OCI-LY3 (cell line): Measurements from ENCODE around the gene ZNF260.

ENCODE experiments used
- H2AFZ ChIP-seq: fragments of 200-600, 300-600 bp; shearing (Covaris generic); 2 replicates; pipeline ENCODE4 v1.6.0; 2014; ENCODE audit warnings: antibody characterized with exemption, low read depth, low read length
- H3K27ac ChIP-seq: fragments of 200-600, 300-600 bp; sonication (generic); 2 replicates; pipeline ENCODE4 v1.5.1; 2014; ENCODE audit warnings: mild to moderate bottlenecking, low read length, moderate library complexity, mixed read lengths
- H3K27me3 ChIP-seq: fragments of 200-600, 300-600 bp; sonication (generic); 2 replicates; pipeline ENCODE4 v1.6.1; 2014; ENCODE audit warnings: low read depth, low read length, mixed read lengths
- H3K36me3 ChIP-seq: fragments of 200-600, 300-600 bp; sonication (generic); replicated peaks from 2 replicates; pipeline ENCODE3; 2014; ENCODE audit warnings: low read depth, low read length, mixed read lengths
- H3K4me1 ChIP-seq: fragments of 300-600, 200-600 bp; sonication (generic); 2 replicates; pipeline ENCODE4 v1.6.1; 2014; ENCODE audit warnings: low read length, mixed read lengths
- H3K4me2 ChIP-seq: fragments of 200-600, 300-600 bp; sonication (generic); 2 replicates; pipeline ENCODE4 v1.6.1; 2014; ENCODE audit warnings: low read length, mixed read lengths
- H3K4me3 ChIP-seq: fragments of 300-600, 200-600 bp; sonication (generic); 2 replicates; pipeline ENCODE4 v1.5.1; 2014; ENCODE audit warnings: antibody characterized with exemption, mild to moderate bottlenecking, low read length, moderate library complexity
- H3K79me2 ChIP-seq: fragments of 300-600, 200-600 bp; shearing (Covaris generic); 2 replicates; pipeline ENCODE4 v1.6.1; 2014; ENCODE audit warnings: mild to moderate bottlenecking, low read length, mixed read lengths
- H3K9ac ChIP-seq: fragments of 300-600, 200-600 bp; shearing (Covaris generic); 2 replicates; pipeline ENCODE4 v1.6.0; 2014; ENCODE audit warnings: mild to moderate bottlenecking, low read length, moderate library complexity
- H3K9me3 ChIP-seq: fragments of 200-600, 300-600 bp; shearing (Covaris generic); 2 replicates; pipeline ENCODE4 v1.6.1; 2014; ENCODE audit warnings: low read length, mixed read lengths; ENCODE audit not compliant: insufficient read depth
- H4K20me1 ChIP-seq: fragments of 200-600, 300-600 bp; sonication (generic); 2 replicates; pipeline ENCODE4 v1.6.1; 2016; ENCODE audit warnings: low read length, mixed read lengths; ENCODE audit not compliant: insufficient read depth
- CTCF ChIP-seq: fragments of 200-600, 300-600 bp; sonication (generic); IDR thresholded peaks from 2 replicates; pipeline ENCODE4 v1.5.1; 2014; ENCODE audit warnings: antibody characterized with exemption, low read length, low read depth
- EZH2phosphoT487 ChIP-seq: fragments of 200-600 bp; shearing (Covaris generic); IDR thresholded peaks from 2 replicates; pipeline ENCODE4 v1.6.1; 2018; ENCODE audit warnings: antibody characterized with exemption, mixed run types, low read depth

The ZNF260 gene

GRCh38 chr19:36526581-36526980, 1.5 kb downstream of the ZNF260 start:
- Histone ChIP-seq H3K36me3 (peaks cover 62% of the 10 kb centered on the region), H3K9ac (no peak overlapping the region), H3K27ac (no peak overlapping the region), H2AFZ (no peak overlapping the region), H3K27me3 (no peaks in the 10 kb centered on the region), H3K79me2 (peaks cover 69% of the 10 kb centered on the region), H4K20me1 (no peaks in the 10 kb centered on the region), H3K4me1 (peaks cover 16% of the 10 kb centered on the region), H3K4me3 (peak overlapping the region; percentile 81), H3K4me2 (peak overlapping the region; percentile 88), H3K9me3 (peaks cover 40% of the 10 kb centered on the region)
- no peak for TF ChIP-seq CTCF
- no peak for TF ChIP-seq EZH2phosphoT487

- Histone ChIP-seq H3K4me1 (peaks cover 16% of the 10 kb centered on the region), H3K4me3 (no peak overlapping the region), H3K9ac (no peak overlapping the region), H3K79me2 (peaks cover 80% of the 10 kb centered on the region), H4K20me1 (no peaks in the 10 kb centered on the region), H2AFZ (no peak overlapping the region), H3K4me2 (no peak overlapping the region), H3K27me3 (no peaks in the 10 kb centered on the region), H3K9me3 (peaks cover 39% of the 10 kb centered on the region), H3K36me3 (peaks cover 64% of the 10 kb centered on the region), H3K27ac (no peak overlapping the region)
- TF ChIP-seq EZH2phosphoT487 (no peak), CTCF (no peak)
Measured at GRCh38 chr19:36524617-36525016, 3.5 kb downstream of the ZNF260 start.

GRCh38 chr19:36514012-36514612, 14.0 kb downstream of the ZNF260 start:
- H3K4me1 ChIP-seq: no peaks in the 10 kb centered on the region
- H3K27me3 ChIP-seq: no peaks in the 10 kb centered on the region
- H3K27ac ChIP-seq: no peak overlapping the region
- H3K36me3 ChIP-seq: peaks cover 85% of the 10 kb centered on the region
- no peak overlapping the region for H3K4me3 ChIP-seq
- H3K79me2 ChIP-seq: peaks cover 20% of the 10 kb centered on the region
- no peak for TF ChIP-seq EZH2phosphoT487
- TF ChIP-seq CTCF: no peak
- H3K9ac ChIP-seq: no peak overlapping the region
- H3K4me2 ChIP-seq: no peak overlapping the region
- no peaks in the 10 kb centered on the region for H4K20me1 ChIP-seq
- H2AFZ ChIP-seq: no peak overlapping the region
- peaks cover 68% of the 10 kb centered on the region for H3K9me3 ChIP-seq

- H3K4me3 ChIP-seq: no peak overlapping the region
- TF ChIP-seq CTCF (no peak), EZH2phosphoT487 (no peak)
- peaks cover 36% of the 10 kb centered on the region for H3K36me3 ChIP-seq
Measured at GRCh38 chr19:36508325-36508724, 19.7 kb downstream of the ZNF260 start.

More at GRCh38 chr19:36508325-36508724, 19.7 kb downstream of the ZNF260 start:
- H3K27ac ChIP-seq: no peak overlapping the region
- H3K4me1 ChIP-seq: no peaks in the 10 kb centered on the region
- H4K20me1 ChIP-seq: no peaks in the 10 kb centered on the region
- H3K27me3 ChIP-seq: no peaks in the 10 kb centered on the region
- H3K9me3 ChIP-seq: peaks cover 39% of the 10 kb centered on the region
- no peaks in the 10 kb centered on the region for H3K79me2 ChIP-seq
- no peak overlapping the region for H2AFZ ChIP-seq
- H3K4me2 ChIP-seq: no peak overlapping the region
- H3K9ac ChIP-seq: no peak overlapping the region
